C1 segment of cervical spinal cord (tissue), 14 donors: ENCODE measurements around the gene NEXN.
"Not testable (repeated sequence)": the region's sequence is repeated elsewhere in the genome, so short reads cannot be mapped to it uniquely, and the experiment has no call there.

ENCODE experiments used
- DNase-seq, 14 donors: peaks; one replicate each; lab custom pipeline; 2025; lab: John Stamatoyannopoulos, UW

NEXN gene

GRCh38 chr1:77906019-77906545 lies 17.7 kb downstream of the NEXN start:
- no peak for DNase-seq

- DNase-seq, result no peak
Observed at GRCh38 chr1:77906624-77907023, 18.2 kb downstream of the NEXN start.

- DNase-seq, result no peak
Observed at GRCh38 chr1:77910116-77910515, 21.7 kb downstream of the NEXN start.

- DNase-seq, result not testable (repeated sequence)
Observed at GRCh38 chr1:77918918-77919317, 30.5 kb downstream of the NEXN start.

GRCh38 chr1:77925518-77925917 lies 37.1 kb downstream of the NEXN start:
- no peak for DNase-seq

- no peak for DNase-seq
Observed at GRCh38 chr1:77925956-77926355, 37.5 kb downstream of the NEXN start.

GRCh38 chr1:77926561-77927357 lies 38.3 kb downstream of the NEXN start:
- DNase-seq, result no peak

GRCh38 chr1:77927414-77927813 lies 39.0 kb downstream of the NEXN start:
- no peak for DNase-seq

- DNase-seq, result no peak
Observed at GRCh38 chr1:77929806-77930205, 41.4 kb downstream of the NEXN start.

GRCh38 chr1:77938651-77939050 lies 50.2 kb downstream of the NEXN start:
- DNase-seq, result no peak

GRCh38 chr1:77940921-77941570 lies 52.6 kb downstream of the NEXN start:
- DNase-seq, result no peak

GRCh38 chr1:77942400-77943140 lies 54.1 kb downstream of the NEXN start:
- no peak for DNase-seq

GRCh38 chr1:77945345-77945744 lies 56.9 kb downstream of the NEXN start:
- DNase-seq, result no peak

- DNase-seq, result no peak
Observed at GRCh38 chr1:77948841-77949424, 60.5 kb downstream of the NEXN start.

GRCh38 chr1:77950873-77951272 lies 62.4 kb downstream of the NEXN start:
- no peak for DNase-seq

GRCh38 chr1:77951328-77951727 lies 62.9 kb downstream of the NEXN start:
- no peak for DNase-seq

GRCh38 chr1:77953907-77954306 lies 65.5 kb downstream of the NEXN start:
- DNase-seq, result no peak

GRCh38 chr1:77954521-77954920 lies 66.1 kb downstream of the NEXN start:
- no peak for DNase-seq

GRCh38 chr1:77955709-77956108 lies 67.3 kb downstream of the NEXN start:
- DNase-seq, result no peak

- DNase-seq, result no peak
Observed at GRCh38 chr1:77956464-77956863, 68.0 kb downstream of the NEXN start.

- no peak for DNase-seq
Observed at GRCh38 chr1:77958391-77958790, 70.0 kb downstream of the NEXN start.

- no peak for DNase-seq
Observed at GRCh38 chr1:77958850-77959249, 70.4 kb downstream of the NEXN start.
